Femur (tissue), 1 donor: Measurements from ENCODE around the gene MAPK8IP1.

Experiments used
- DNase-seq: peaks from one replicate; pipeline ENCODE4 v3.0.0-alpha.2; 2017

MAPK8IP1 gene

GRCh38 chr11:45927684-45928413 is 42.4 kb downstream of the MAPK8IP1 start:
- no peak for DNase-seq

- DNase-seq, result no peak
These were observed 43.2 kb downstream of the MAPK8IP1 start for GRCh38 chr11:45928535-45929215.

DNA sequence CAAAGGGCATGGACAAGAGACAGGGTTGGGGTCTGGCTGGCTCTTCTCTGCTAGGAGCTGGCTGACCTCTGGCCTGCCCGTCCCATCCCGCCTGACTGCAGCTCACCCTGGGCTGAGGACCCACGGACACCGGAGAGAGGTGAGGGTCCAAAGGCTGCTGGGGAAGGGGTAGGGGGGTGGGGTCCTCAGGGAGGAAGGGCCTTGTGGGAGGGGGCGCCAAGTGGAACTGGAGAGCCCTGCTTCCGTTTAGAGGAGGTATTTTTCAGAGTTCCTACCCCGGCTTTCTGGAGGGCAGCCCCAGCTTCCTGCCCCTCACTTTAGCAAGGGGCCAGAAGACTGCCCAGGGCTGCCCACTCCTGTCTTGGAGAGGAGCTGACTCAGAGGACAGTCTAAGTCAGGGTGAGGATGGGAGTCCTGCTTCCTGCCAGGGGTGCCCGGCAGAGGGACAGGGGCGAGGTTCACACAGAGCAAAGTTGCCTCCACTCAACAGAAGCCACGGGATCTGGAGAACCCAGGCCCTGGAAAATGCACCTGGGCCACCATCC is 44.1 kb downstream of the MAPK8IP1 start:
- DNase-seq, result no peak

DNA sequence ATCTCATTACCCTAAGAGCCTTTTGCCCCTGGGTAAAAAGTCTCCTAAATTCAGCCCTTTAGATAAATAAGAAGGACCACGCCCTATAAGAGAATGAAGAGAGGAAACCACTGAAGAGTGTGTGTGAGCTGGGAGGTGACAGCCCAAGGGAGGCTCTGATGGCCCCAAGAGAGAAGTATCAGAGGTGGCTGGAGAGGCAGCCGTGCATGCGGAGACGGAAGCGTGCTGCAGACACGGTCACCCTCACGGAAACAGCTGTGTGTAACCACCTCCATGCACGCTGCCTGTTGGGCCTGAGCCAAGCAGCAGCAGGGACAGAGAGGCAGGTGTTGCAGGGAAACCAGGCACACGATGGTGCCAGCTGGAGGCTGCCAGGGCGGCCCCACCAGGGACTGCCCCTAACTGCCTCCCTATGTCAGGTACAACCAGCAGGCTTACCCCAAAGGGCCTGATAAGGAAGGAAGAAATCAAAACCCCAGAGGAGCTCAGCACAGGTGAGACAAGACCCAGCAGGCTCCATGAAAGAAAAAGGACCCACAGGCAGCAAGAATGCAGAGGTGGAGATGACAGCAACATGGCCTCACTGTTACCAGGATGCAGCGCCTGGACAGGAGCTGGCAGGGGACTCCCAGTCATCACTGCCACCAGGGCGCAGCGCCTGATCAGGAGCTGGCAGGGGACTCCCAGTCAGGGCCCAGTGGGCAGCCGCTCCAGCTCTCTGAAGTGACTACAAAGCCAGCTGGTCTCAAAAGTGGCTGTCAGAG is 44.8 kb downstream of the MAPK8IP1 start:
- DNase-seq, result no peak

DNA sequence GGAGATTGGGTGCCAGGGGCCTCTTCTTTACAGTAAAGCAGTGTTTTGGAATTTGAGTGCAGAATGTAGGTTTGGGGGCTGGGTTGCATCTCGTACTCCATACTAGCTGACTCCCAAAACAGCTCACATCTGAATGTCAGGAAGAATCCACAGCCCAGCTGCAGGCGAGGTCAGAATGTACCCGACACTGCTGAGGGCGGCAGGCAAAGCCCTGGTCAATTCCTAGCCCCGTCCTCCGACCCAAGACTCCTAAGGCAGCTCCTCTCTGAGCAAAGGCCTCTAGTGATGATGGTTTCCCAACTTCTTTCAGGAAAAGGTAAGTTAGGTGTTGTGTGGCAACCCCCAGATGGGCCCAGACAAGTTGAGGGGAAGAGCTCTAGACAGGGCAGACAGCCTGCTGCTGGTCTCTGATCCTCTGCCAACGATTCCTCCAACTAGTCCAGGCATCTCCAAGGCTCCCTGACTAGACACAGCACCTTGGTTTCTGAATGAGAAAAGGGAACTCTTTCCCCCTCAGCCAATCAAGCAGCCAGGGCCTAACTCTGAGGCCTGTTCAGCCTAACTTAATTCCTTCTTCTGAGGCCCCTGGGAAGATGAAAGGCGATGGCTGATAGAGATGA is 45.6 kb downstream of the MAPK8IP1 start:
- DNase-seq, result no peak

- DNase-seq, result no peak
These were observed 46.3 kb downstream of the MAPK8IP1 start for GRCh38 chr11:45931739-45932138.

DNA sequence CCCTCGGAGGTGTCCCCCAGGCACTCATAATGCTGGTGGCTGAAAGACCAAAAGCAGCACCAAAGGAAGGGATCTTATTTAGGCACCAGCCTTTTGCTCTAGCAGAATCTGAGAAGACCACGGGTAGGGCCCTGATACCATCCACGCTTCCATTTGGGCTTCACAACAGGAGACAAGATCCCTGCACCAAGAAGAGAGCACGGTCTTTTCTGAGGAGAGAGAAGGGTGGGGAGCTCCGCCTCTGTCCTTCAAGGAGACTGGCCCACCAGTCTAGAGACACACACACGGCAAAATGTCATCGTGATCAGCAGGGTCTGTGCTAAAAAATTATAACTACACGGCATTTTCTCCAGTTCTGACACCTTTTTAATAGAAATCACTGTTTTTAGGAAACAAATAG is 46.8 kb downstream of the MAPK8IP1 start:
- no peak for DNase-seq

DNA sequence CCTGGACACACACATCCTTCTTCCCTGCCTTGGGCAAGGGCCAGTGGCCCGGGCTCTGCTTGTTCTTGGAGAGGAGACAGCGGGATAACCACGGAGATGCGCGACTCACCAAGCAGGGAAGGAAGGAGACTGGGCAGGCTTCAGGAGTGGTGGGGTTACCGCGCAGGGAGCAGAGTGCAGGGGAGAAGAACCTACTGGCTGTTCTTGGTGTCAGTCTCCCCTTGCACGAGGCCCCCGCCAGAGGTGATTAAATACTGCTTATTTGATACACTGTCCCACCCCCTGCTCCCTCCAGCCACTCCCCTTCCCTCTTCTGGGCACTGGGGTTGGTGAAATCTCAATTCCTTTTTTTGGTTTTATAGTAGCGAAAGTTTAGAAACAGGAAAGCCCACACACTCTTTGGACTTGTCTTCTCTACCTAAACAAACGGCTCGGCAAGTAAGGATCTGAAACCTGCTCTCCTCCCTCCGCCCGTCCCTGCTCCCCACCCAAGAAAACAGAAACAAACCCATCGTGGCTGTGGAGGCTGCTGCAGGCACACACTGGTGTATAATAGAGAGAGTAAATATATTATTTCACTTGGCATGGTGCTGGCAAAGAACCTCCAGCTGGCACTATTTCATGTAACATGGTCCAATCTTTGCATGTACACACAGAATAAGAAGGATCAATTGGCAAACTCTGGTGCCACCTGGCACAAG is 47.8 kb downstream of the MAPK8IP1 start:
- DNase-seq, result no peak

GRCh38 chr11:45933846-45934579 is 48.6 kb downstream of the MAPK8IP1 start:
- no peak for DNase-seq

DNA sequence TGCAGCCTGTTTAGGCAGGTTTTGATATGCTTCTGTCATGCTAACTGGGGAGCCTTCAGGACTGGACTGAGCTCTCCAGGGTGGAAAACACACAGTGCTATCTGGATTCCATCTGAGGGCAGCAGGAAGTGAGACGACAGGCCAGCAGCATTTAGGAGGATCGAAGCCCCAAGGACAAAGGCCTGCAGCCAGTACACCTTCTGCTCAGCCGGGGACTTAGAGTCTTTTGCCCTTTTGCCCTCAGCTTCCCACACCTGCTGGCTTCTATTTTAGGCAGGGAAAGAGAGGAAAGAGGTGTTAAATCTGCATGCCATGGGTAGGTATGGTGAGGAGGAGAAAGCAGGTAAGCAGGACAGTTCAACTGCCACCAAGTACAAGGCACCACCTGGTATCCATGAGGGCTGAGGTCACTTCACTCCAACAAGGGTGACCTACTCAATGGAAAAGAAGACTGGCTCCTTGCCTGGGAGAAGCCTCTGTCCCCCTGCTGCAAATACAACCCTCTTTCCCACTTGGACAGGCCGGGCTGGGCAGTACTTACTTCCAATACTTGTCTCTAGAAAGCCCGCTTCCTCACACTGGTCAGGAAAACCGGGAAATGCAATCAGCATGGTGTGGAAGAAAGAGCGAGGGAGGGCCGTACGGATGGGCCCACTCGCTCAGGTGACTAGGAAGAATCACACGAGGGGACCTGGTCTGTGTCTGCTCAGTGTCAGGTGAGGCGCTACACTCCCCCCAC is 49.3 kb downstream of the MAPK8IP1 start:
- DNase-seq, result no peak

GRCh38 chr11:45935349-45936064 is 50.1 kb downstream of the MAPK8IP1 start:
- DNase-seq, result no peak

GRCh38 chr11:45936511-45937054 is 51.1 kb downstream of the MAPK8IP1 start:
- no peak for DNase-seq

- DNase-seq, result no peak
These were observed 52.5 kb downstream of the MAPK8IP1 start for GRCh38 chr11:45937916-45938315.

DNA sequence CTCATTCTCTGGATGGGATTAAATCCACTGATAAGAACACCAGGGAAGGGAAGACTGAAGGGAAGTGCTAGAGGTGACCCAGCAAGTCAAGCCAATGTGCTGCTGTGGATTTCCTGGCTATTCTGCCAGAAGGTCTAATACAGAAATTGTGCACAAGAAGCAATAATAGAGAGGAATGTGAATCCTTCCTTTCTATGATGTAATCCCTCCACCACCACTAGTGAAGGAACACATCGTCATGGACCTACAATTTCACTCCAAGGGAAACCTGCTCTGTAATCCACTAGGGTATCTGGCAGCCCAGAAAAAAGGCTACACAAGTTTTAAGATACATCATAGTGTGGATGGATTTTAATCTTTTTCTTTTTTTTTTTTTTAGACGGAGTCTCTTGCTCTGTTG is 54.4 kb downstream of the MAPK8IP1 start:
- no peak for DNase-seq

- DNase-seq, result no peak
These were observed 55.8 kb downstream of the MAPK8IP1 start for GRCh38 chr11:45941285-45941684.

DNA sequence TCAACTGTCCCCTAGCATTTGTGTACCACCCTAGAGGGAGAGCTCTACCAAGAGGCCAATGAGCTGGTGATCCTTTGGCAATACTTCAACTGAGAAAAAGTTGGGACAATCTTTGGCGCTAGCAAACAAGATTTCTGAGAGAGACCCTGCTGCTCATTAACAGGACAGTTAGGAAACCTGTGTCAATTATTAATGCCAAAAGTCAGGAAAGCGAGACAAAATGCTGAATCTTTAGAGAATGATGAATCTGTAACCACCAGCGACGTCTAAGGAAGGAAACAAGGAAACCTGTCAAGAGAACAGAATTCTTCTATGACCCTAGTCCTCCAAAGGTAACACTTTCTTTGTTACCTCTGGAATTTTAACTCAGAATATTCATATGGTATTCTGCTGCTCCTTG is 56.9 kb downstream of the MAPK8IP1 start:
- DNase-seq, result no peak

- no peak for DNase-seq
These were observed 60.0 kb downstream of the MAPK8IP1 start for GRCh38 chr11:45945397-45945999.

- DNase-seq, result no peak
These were observed 62.4 kb downstream of the MAPK8IP1 start for GRCh38 chr11:45947885-45948284.

- DNase-seq, result no peak
These were observed 62.9 kb downstream of the MAPK8IP1 start for GRCh38 chr11:45948356-45948755.
